IMR-90 (cell line): ENCODE measurements around the gene DHRSX. TPM values are rescaled to one million over a fixed set of nuclear protein-coding genes. Genes with fewer than 3 reads are reported as not detected.

Experiments used
- ATAC-seq: fragments of 200-7000 bp; cut with Tn5 transposase; 2 replicates; pipeline ENCODE4 v1.9.1; 2020; ENCODE audit warnings: low read depth, mild to moderate bottlenecking, moderate library complexity
- BruUV-seq: library from RNA; stranded (reverse); fragments of 400-500 nt; replicated peaks from 2 replicates; lab custom pipeline; 2021; lab: Mats Ljungman, UMichigan
- CTCF ChIA-PET: fragments of 300-600 bp; formaldehyde crosslinking; extraction: SDS; loops from one replicate; lab custom pipeline; 2021; ENCODE audit warnings: antibody characterized with exemption; lab: Yijun Ruan, JAX
- POLR2A ChIA-PET: fragments of 300-600 bp; sonication (Branson Sonifier 250); formaldehyde crosslinking; loops from one replicate; lab custom pipeline; 2022; ENCODE audit warnings: antibody characterized with exemption; ENCODE audit not compliant: unreplicated experiment; lab: Charles Lee
- DNase-seq: peaks from one replicate; pipeline ENCODE4 v3.0.0; 2013
- H2AFZ ChIP-seq: replicated peaks from 2 replicates; pipeline ENCODE3; 2013; ENCODE audit warnings: low read length, mild to moderate bottlenecking; ENCODE audit not compliant: poor library complexity
- H2AK5ac ChIP-seq: 2 replicates; pipeline ENCODE4 v1.6.1; 2013; ENCODE audit warnings: low read depth, low read length, inconsistent platforms
- H2AK9ac ChIP-seq: replicated peaks from 2 replicates; pipeline ENCODE3; 2013; ENCODE audit warnings: mild to moderate bottlenecking, low read depth, low read length, moderate library complexity; ENCODE audit not compliant: poor library complexity
- H2BK120ac ChIP-seq: 2 replicates; pipeline ENCODE4 v1.6.1; 2013; ENCODE audit warnings: low read depth, low read length, inconsistent platforms
- H2BK15ac ChIP-seq: 3 replicates; pipeline ENCODE4 v1.6.1; 2013; ENCODE audit warnings: low read depth, low read length, inconsistent platforms
- H2BK20ac ChIP-seq: 2 replicates; pipeline ENCODE4 v1.6.1; 2013; ENCODE audit warnings: low read depth, mild to moderate bottlenecking, inconsistent platforms, low read length, moderate library complexity
- H2BK5ac ChIP-seq: 2 replicates; pipeline ENCODE4 v1.6.1; 2013; ENCODE audit warnings: mild to moderate bottlenecking, low read depth, low read length, inconsistent platforms; ENCODE audit not compliant: poor library complexity, severe bottlenecking
- H3K14ac ChIP-seq: replicated peaks from 2 replicates; pipeline ENCODE4 v1.6.1; 2013; ENCODE audit warnings: low read depth, low read length, inconsistent platforms
- H3K18ac ChIP-seq: 2 replicates; pipeline ENCODE4 v1.6.1; 2013; ENCODE audit warnings: low read depth, low read length, control low read depth
- H3K23ac ChIP-seq: 2 replicates; pipeline ENCODE4 v1.6.1; 2013; ENCODE audit warnings: low read depth, low read length, inconsistent platforms
- H3K27ac ChIP-seq: 2 replicates; pipeline ENCODE4 v1.5.1; 2013; ENCODE audit warnings: mild to moderate bottlenecking, control low read depth, low read length; ENCODE audit not compliant: insufficient read depth
- H3K27me3 ChIP-seq: 2 replicates; pipeline ENCODE4 v1.6.1; 2013; ENCODE audit warnings: low read length; ENCODE audit not compliant: control insufficient read depth, insufficient read depth
- H3K36me3 ChIP-seq: 2 replicates; pipeline ENCODE4 v1.6.1; 2013; ENCODE audit warnings: low read length, mixed read lengths; ENCODE audit not compliant: control insufficient read depth, insufficient read depth
- H3K4ac ChIP-seq: 2 replicates; pipeline ENCODE4 v1.6.1; 2013; ENCODE audit warnings: low read depth, low read length, inconsistent platforms
- H3K4me1 ChIP-seq: 2 replicates; pipeline ENCODE4 v1.6.1; 2013; ENCODE audit warnings: low read length, mixed read lengths; ENCODE audit not compliant: control insufficient read depth, insufficient read depth
- H3K4me2 ChIP-seq: 2 replicates; pipeline ENCODE4 v1.6.1; 2013; ENCODE audit warnings: low read depth, mild to moderate bottlenecking, control low read depth, low read length, moderate library complexity
- H3K4me3 ChIP-seq: 2 replicates; pipeline ENCODE4 v1.5.1; 2013; ENCODE audit warnings: low read depth, mild to moderate bottlenecking, control low read depth, low read length, moderate library complexity; ENCODE audit not compliant: insufficient read depth
- H3K56ac ChIP-seq: 2 replicates; pipeline ENCODE4 v1.6.1; 2013; ENCODE audit warnings: low read length, inconsistent platforms; ENCODE audit not compliant: insufficient read depth; ENCODE audit errors: extremely low read depth
- H3K79me1 ChIP-seq, 2 experiments: 2 replicates each; pipeline ENCODE4 v1.6.1; 2013; ENCODE audit warnings: low read length in 2 of 2, inconsistent platforms in 1 of 2, low read depth in 1 of 2
- H3K9ac ChIP-seq: 2 replicates; pipeline ENCODE4 v1.6.1; 2013; ENCODE audit warnings: low read depth, low read length, control low read depth
- H3K9me1 ChIP-seq: 2 replicates; pipeline ENCODE4 v1.6.1; 2013; ENCODE audit warnings: low read length, inconsistent platforms; ENCODE audit not compliant: insufficient read depth
- H3K9me3 ChIP-seq: 2 replicates; pipeline ENCODE4 v1.6.1; 2013; ENCODE audit warnings: low read length; ENCODE audit not compliant: control insufficient read depth, insufficient read depth
- H4K20me1 ChIP-seq: 2 replicates; pipeline ENCODE4 v1.6.1; 2013; ENCODE audit warnings: low read length, inconsistent platforms; ENCODE audit not compliant: insufficient read depth
- H4K5ac ChIP-seq: 2 replicates; pipeline ENCODE4 v1.6.1; 2013; ENCODE audit warnings: mild to moderate bottlenecking, low read depth, low read length, control low read depth
- H4K8ac ChIP-seq, 2 experiments: 2 replicates each; pipeline ENCODE4 v1.6.1; 2013; ENCODE audit warnings: low read depth in 2 of 2, low read length in 2 of 2, control low read depth in 1 of 2, inconsistent platforms in 1 of 2
- H4K91ac ChIP-seq: 2 replicates; pipeline ENCODE4 v1.6.1; 2013; ENCODE audit warnings: low read depth, low read length, inconsistent platforms; ENCODE audit not compliant: insufficient read depth
- CEBPB ChIP-seq: IDR thresholded peaks from 2 replicates; pipeline ENCODE4 v1.6.1; 2012; ENCODE audit warnings: low read depth, low read length, improper control_type of control experiment
- FOS ChIP-seq: fragments of 150-350 bp; IDR thresholded peaks from 2 replicates; pipeline ENCODE4 v1.6.1; 2016; ENCODE audit warnings: low read depth, low read length
- MAFK ChIP-seq: IDR thresholded peaks from 2 replicates; pipeline ENCODE4 v1.6.1; 2012; ENCODE audit warnings: low read depth, low read length, improper control_type of control experiment
- MAZ ChIP-seq: IDR thresholded peaks from 2 replicates; pipeline ENCODE4 v1.6.1; 2012; ENCODE audit warnings: low read depth, mild to moderate bottlenecking, low read length, improper control_type of control experiment, moderate library complexity, borderline replicate concordance
- MXI1 ChIP-seq: IDR thresholded peaks from 2 replicates; pipeline ENCODE4 v1.6.1; 2012; ENCODE audit warnings: low read depth, mild to moderate bottlenecking, low read length, moderate library complexity, borderline replicate concordance
- POLR2A ChIP-seq: IDR thresholded peaks from 2 replicates; pipeline ENCODE4 v1.6.1; 2012; ENCODE audit warnings: mild to moderate bottlenecking, low read depth, low read length
- RAD21 ChIP-seq: IDR thresholded peaks from 2 replicates; pipeline ENCODE4 v1.6.1; 2012; ENCODE audit warnings: low read length, improper control_type of control experiment
- RCOR1 ChIP-seq: IDR thresholded peaks from 2 replicates; pipeline ENCODE4 v1.6.1; 2012; ENCODE audit warnings: mild to moderate bottlenecking, low read length, improper control_type of control experiment; ENCODE audit not compliant: insufficient replicate concordance
- RFX5 ChIP-seq: IDR thresholded peaks from 2 replicates; pipeline ENCODE4 v1.8.0; 2012; ENCODE audit warnings: low read depth, mild to moderate bottlenecking, low read length, moderate library complexity
- WGBS, 2 experiments: methylation state at CpG; one replicate each; pipeline versions ENCODE4 v1.1.5 to v1.1.7; 2013; ENCODE audit warnings: missing lambda C conversion rate in 2 of 2; ENCODE audit not compliant: insufficient read length in 1 of 2; ENCODE audit errors: extremely low coverage in 2 of 2; 5-methylcytosine and 5-hydroxymethylcytosine counted together
- dilution Hi-C: fragments of 300-500 bp; cut with HindIII; formaldehyde crosslinking; loops from one replicate; pipeline ENCODE4 v1.14.3; 2018; ENCODE audit warnings: low sequenced_read_pairs; ENCODE audit not compliant: unreplicated experiment
- in situ Hi-C: fragments of 300-500 bp; cut with MboI; formaldehyde crosslinking; loops from 3 replicates; pipeline ENCODE4 v1.14.3; 2019; ENCODE audit warnings: low sequenced_read_pairs, inconsistent platforms, mixed read lengths
- intact Hi-C: fragments of 100-400 bp; cut with micrococcal nuclease; formaldehyde crosslinking; loops from 2 replicates; pipeline ENCODE4 v1.10.0; 2022
- polyA plus RNA-seq, 3 experiments: library from polyadenylated mRNA; depleted of rRNA; stranded (reverse); fragments of >200 nt; gene quantifications; 2 replicates each; pipeline ENCODE4 v1.2.3, GENCODE V29; 2012; ENCODE audit warnings: low replicate concordance in 1 of 3
- total RNA-seq: library from RNA; depleted of rRNA; stranded (reverse); fragments of >200 nt; gene quantifications from 2 replicates; pipeline ENCODE4 v1.2.3, GENCODE V29; 2012
- TF ChIP-seq, protein P1 (sequence below): fragments of 150-350 bp; IDR thresholded peaks from 2 replicates; pipeline ENCODE4 v1.6.1; 2017; ENCODE audit warnings: mild to moderate bottlenecking, antibody characterized with exemption, low read length, low read depth
- TF ChIP-seq, protein P2 (sequence below): conservative IDR thresholded peaks from 2 replicates; pipeline ENCODE4 v1.5.1; 2012; ENCODE audit warnings: mild to moderate bottlenecking, low read depth, low read length, improper control_type of control experiment

DHRSX gene
- total and polyA plus RNA-seq, 2 of the 4 experiments (the other 2 are of a cell fraction), result 26.2 to 38.0 TPM

DNA sequence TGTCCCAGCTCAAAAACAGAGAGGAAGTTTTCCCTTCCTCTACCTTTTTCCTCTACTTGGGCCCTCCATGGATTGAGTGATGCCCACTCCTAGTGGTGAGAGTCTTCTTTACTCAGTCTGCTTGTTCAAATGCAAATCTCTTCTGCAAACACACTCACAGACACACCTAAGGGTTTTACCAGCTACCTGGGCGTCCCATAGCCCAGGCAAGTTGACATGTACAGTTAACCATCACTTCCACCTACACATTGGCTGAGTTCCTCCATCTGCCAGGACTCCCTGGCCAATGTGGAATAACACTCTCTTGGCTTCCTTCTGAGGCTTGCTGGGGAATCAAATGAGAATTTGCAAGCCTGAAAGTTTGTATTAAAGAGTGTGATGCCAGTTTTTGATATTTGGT lies 45.7 kb upstream of the DHRSX start:
- no peaks in the 10 kb centered on the region for H3K36me3 ChIP-seq
- no peaks in the 10 kb centered on the region for H3K4me1 ChIP-seq

More for the DNA sequence above, 45.7 kb upstream of the DHRSX start:
- no peak overlapping the region for H3K4me3 ChIP-seq
- no peak overlapping the region for H3K4me2 ChIP-seq
- no peak overlapping the region for H3K14ac ChIP-seq
- H3K27me3 ChIP-seq, result peaks cover 4% of the 10 kb centered on the region; the same call in 1 of the 2 replicates
- no peak overlapping the region for H2AFZ ChIP-seq
- no peak overlapping the region for H3K9ac ChIP-seq
- peaks cover 2% of the 10 kb centered on the region; the same call in 1 of the 2 replicates for H3K9me3 ChIP-seq
- no peak overlapping the region for H2BK5ac ChIP-seq
- no peaks in the 10 kb centered on the region for H3K79me1 ChIP-seq
- H4K5ac ChIP-seq, result no peak overlapping the region
- TF ChIP-seq, protein P1, sequence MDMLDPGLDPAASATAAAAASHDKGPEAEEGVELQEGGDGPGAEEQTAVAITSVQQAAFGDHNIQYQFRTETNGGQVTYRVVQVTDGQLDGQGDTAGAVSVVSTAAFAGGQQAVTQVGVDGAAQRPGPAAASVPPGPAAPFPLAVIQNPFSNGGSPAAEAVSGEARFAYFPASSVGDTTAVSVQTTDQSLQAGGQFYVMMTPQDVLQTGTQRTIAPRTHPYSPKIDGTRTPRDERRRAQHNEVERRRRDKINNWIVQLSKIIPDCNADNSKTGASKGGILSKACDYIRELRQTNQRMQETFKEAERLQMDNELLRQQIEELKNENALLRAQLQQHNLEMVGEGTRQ, result no peak
- TF ChIP-seq RFX5 (no peak), FOS (no peak), RAD21 (no peak), MXI1 (no peak), MAZ (no peak), MAFK (no peak), POLR2A (no peak), RCOR1 (no peak), CEBPB (no peak)
- TF ChIP-seq, protein P2, sequence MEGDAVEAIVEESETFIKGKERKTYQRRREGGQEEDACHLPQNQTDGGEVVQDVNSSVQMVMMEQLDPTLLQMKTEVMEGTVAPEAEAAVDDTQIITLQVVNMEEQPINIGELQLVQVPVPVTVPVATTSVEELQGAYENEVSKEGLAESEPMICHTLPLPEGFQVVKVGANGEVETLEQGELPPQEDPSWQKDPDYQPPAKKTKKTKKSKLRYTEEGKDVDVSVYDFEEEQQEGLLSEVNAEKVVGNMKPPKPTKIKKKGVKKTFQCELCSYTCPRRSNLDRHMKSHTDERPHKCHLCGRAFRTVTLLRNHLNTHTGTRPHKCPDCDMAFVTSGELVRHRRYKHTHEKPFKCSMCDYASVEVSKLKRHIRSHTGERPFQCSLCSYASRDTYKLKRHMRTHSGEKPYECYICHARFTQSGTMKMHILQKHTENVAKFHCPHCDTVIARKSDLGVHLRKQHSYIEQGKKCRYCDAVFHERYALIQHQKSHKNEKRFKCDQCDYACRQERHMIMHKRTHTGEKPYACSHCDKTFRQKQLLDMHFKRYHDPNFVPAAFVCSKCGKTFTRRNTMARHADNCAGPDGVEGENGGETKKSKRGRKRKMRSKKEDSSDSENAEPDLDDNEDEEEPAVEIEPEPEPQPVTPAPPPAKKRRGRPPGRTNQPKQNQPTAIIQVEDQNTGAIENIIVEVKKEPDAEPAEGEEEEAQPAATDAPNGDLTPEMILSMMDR, result no peak
- CTCF ChIA-PET, result no interaction called here
- no peak overlapping the region for H2BK20ac ChIP-seq
- dilution Hi-C loops, result no loop called here
- no peak overlapping the region for H3K56ac ChIP-seq
- H3K4ac ChIP-seq, result no peak overlapping the region
- POLR2A ChIA-PET, result no interaction called here
- no TSS peak for BruUV-seq
- H2BK120ac ChIP-seq, result no peak overlapping the region
- H3K23ac ChIP-seq, result no peak overlapping the region
- DNase-seq (no peak), ATAC-seq (no peak)
- intact Hi-C loops, result no loop called here
- no peaks in the 10 kb centered on the region for H4K20me1 ChIP-seq
- no peak overlapping the region for H4K8ac ChIP-seq
- no peak overlapping the region for H2AK9ac ChIP-seq
- no peaks in the 10 kb centered on the region for H3K9me1 ChIP-seq
- H2AK5ac ChIP-seq, result no peak overlapping the region
- no peak overlapping the region for H3K18ac ChIP-seq
- no peak overlapping the region for H3K27ac ChIP-seq
- H2BK15ac ChIP-seq, result no peak overlapping the region
- WGBS, 2 experiments, result no CpG with 5 or more reads among the region's 1 CpG
- in situ Hi-C loops, result no loop called here
- no peak overlapping the region for H4K91ac ChIP-seq
